Metanephros (tissue), 1 donor: ENCODE results near the gene CCDC70. TPM values are rescaled to one million over a fixed set of nuclear protein-coding genes. Genes with fewer than 3 reads are reported as not detected.

Experiments used
- total RNA-seq: library from RNA; depleted of rRNA; stranded (reverse); fragments of >200 nt; gene quantifications from one replicate; pipeline ENCODE4 v1.2.3, GENCODE V29; 2014

Gene CCDC70
- not detected for total RNA-seq

DNA sequence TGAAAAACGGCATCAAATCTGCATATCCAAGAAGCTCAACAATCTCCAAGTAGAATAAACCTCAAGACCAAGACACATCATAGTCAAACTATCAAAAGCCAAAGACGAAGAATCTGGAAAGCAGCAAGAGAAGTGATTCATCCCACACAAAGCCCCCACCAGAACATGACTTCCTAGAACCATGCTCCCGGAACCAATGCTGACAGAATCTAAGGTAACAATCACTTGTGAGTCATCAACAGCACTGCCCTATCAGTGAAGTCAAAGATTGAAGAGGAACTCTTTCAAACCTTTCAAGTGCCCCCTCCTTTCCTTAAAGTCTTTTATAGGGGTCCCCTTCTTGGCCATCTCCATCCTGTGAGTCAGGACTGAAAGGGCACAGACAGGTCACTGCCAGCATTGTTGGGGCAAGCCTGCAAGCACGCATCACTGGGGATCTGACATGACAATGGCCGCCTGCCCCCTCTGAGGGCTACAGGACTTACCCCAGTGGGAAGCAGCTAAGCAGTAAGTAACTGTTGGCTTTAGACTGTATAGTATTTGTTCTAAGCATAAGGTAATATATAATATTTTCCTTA, at the start of gene CCDC70:
Gene CCDC70, plus strand, starts transcription at position 247 of the 578 bp plus-strand sequence. CDS start 3,443 bp downstream, outside the sequence.

DNA sequence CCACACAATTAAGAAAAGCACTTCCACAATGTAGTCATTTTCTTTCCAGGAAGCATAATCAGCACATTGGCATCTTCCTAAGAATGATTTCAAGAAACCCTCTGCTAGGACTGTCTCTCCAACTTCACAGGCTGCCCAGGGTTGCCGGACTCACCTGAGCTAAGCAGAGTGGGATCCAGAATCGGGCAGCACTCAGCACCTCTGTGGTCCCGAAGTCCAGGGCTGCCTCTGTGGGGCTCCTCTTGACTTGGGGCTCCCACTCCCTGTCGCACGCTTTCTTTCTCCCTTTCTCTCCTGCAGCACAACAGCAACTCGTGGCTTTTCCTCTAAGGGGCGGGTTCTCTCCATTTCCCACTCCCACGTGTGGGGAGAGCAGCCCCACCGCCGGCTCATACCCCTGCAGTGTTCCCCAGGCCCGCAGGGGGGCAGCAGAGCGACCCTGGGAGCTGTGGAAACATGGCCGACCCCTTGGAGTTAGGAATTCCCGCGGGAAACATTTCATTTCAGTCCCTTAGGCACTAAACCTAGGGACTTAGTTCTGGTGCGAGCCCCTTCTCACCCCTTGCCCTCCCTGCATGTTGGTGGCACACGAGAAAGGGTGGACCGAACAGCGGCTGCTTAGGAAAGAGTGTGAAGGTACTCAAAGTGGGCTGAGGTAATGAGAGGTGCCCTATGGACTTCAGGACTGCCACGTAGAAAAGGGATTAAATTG, 16.8 kb upstream of the CCDC70 start, which contains the start of gene TMEM272:
Gene TMEM272, minus strand, starts transcription at position 316 of the 712 bp plus-strand sequence. CDS start 6,647 bp downstream, outside the sequence.

Other genes starting within 250 kb of the CCDC70 start
- 14.4 TPM for gene DHRS12, start 57.8 kb upstream of the CCDC70 start, total RNA-seq
- 0.12 TPM for gene TMEM272, start 16.8 kb upstream of the CCDC70 start, total RNA-seq
- 16.8 TPM for gene ATP7B, start 149.5 kb downstream of the CCDC70 start, total RNA-seq
- gene ALG11, start 150.4 kb downstream of the CCDC70 start, total RNA-seq = 29.8 TPM
- 22.8 TPM for gene UTP14C, start 162.7 kb downstream of the CCDC70 start, total RNA-seq